A549 (cell line): ENCODE data around the gene GPD2. TPM values are rescaled to one million over a fixed set of nuclear protein-coding genes. Genes with fewer than 3 reads are reported as not detected.

ENCODE experiments used
- ATAC-seq, 2 experiments: fragments of 200-7000 bp in 1 of 2; fragments of >200 bp in 1 of 2; cut with Nextera tagmentation in 1 of 2; cut with Tn5 transposase in 1 of 2; 3 replicates each; pipeline versions ENCODE4 v1.8.0 to v1.9.1; 2018 to 2020; ENCODE audit warnings: mild to moderate bottlenecking in 1 of 2, moderate library complexity in 1 of 2
- CTCF ChIA-PET: fragments of 300-600 bp; sonication (Branson Sonifier 250); formaldehyde crosslinking; extraction: SDS; loops from one replicate; lab custom pipeline; 2021; ENCODE audit warnings: antibody characterized with exemption, inconsistent platforms; lab: Yijun Ruan, JAX
- POLR2A ChIA-PET: fragments of 350-600 bp; formaldehyde crosslinking; extraction: SDS; loops from one replicate; lab custom pipeline; 2021; ENCODE audit warnings: antibody characterized with exemption, inconsistent platforms; lab: Yijun Ruan, JAX
- DNase-seq, 2 experiments: peaks; one replicate each; pipeline versions ENCODE4 v3.0.0 to v3.0.0-alpha.2; 2011 to 2016; ENCODE audit warnings: low read depth in 1 of 2, low spot score in 1 of 2
- FAIRE-seq: peaks from 2 replicates; lab custom pipeline; 2011; peaks lifted over from hg19 to GRCh38; lab: Jason Lieb, UNC
- H3K27ac ChIP-seq, 2 experiments: fragments of >200 bp; sonication (Bioruptor Twin); formaldehyde crosslinking; 3 replicates each; pipeline ENCODE4 v1.5.1; 2016 to 2017
- H3K4me1 ChIP-seq: fragments of >200 bp; sonication (Bioruptor Twin); formaldehyde crosslinking; 3 replicates; pipeline ENCODE4 v1.6.1; 2016
- H3K4me2 ChIP-seq: fragments of >200 bp; sonication (Bioruptor Twin); formaldehyde crosslinking; 3 replicates; pipeline ENCODE4 v1.6.1; 2016
- H3K4me3 ChIP-seq: fragments of >200 bp; sonication (Bioruptor Twin); formaldehyde crosslinking; 3 replicates; pipeline ENCODE4 v1.5.1; 2016
- H3K9me3 ChIP-seq: fragments of >200 bp; sonication (Bioruptor Twin); formaldehyde crosslinking; 3 replicates; pipeline ENCODE4 v1.6.1; 2016
- CEBPB ChIP-seq, 2 experiments: fragments of >200 bp in 1 of 2; sonication (Bioruptor Twin) in 1 of 2; formaldehyde crosslinking in 1 of 2; IDR thresholded peaks; 2 replicates each; pipeline ENCODE4 v1.6.1; 2012 to 2016
- CHD4 ChIP-seq: fragments of 200-600 bp; sonication (generic); IDR thresholded peaks from 2 replicates; pipeline ENCODE4 v1.6.1; 2016; ENCODE audit warnings: antibody characterized with exemption, mild to moderate bottlenecking, borderline replicate concordance
- EHF ChIP-seq: fragments of 250-450 bp; sonication (Bioruptor Pico); IDR thresholded peaks from 2 replicates; pipeline ENCODE4 v1.5.0; 2020; ENCODE audit warnings: mild to moderate bottlenecking
- EHMT2 ChIP-seq: fragments of 200-600 bp; sonication (generic); IDR thresholded peaks from 2 replicates; pipeline ENCODE4 v1.6.1; 2016; ENCODE audit warnings: antibody characterized with exemption, low read depth, mild to moderate bottlenecking, moderate library complexity
- EP300 ChIP-seq, 2 experiments: fragments of >200 bp; sonication (Bioruptor Twin); formaldehyde crosslinking; IDR thresholded peaks; 2 replicates in 1 of 2; 3 replicates in 1 of 2; pipeline ENCODE4 v1.6.1; 2016 to 2017
- ESRRA ChIP-seq: fragments of 150-350 bp; IDR thresholded peaks from 2 replicates; pipeline ENCODE4 v1.6.1; 2014; ENCODE audit warnings: mild to moderate bottlenecking, low read length, borderline replicate concordance
- FOXS1 ChIP-seq: fragments of 250-450 bp; sonication (Bioruptor Pico); IDR thresholded peaks from 2 replicates; pipeline ENCODE4 v1.5.0; 2020; ENCODE audit warnings: mild to moderate bottlenecking, moderate library complexity
- GATA3 ChIP-seq: IDR thresholded peaks from 2 replicates; pipeline ENCODE4 v1.6.1; 2012; ENCODE audit warnings: borderline replicate concordance
- HDAC2 ChIP-seq: fragments of 200-600 bp; sonication (generic); IDR thresholded peaks from 2 replicates; pipeline ENCODE4 v1.6.1; 2016
- HEYL ChIP-seq: fragments of 250-450 bp; sonication (Bioruptor Pico); IDR thresholded peaks from 2 replicates; pipeline ENCODE4 v1.8.0; 2021; ENCODE audit warnings: mild to moderate bottlenecking, moderate library complexity
- HOXA7 ChIP-seq: fragments of 250-450 bp; sonication (Bioruptor Pico); IDR thresholded peaks from 2 replicates; pipeline ENCODE4 v1.5.0; 2020; ENCODE audit warnings: mild to moderate bottlenecking, moderate library complexity
- HOXB5 ChIP-seq: fragments of 250-450 bp; sonication (Bioruptor Pico); IDR thresholded peaks from 2 replicates; pipeline ENCODE4 v1.5.0; 2020; ENCODE audit warnings: mild to moderate bottlenecking, moderate library complexity
- JUN ChIP-seq, 2 experiments: fragments of >200 bp; sonication (Bioruptor Twin); formaldehyde crosslinking; IDR thresholded peaks; 2 replicates in 1 of 2; 3 replicates in 1 of 2; pipeline ENCODE4 v1.6.1; 2016 to 2017
- JUNB ChIP-seq: fragments of >200 bp; sonication (Bioruptor Twin); formaldehyde crosslinking; IDR thresholded peaks from 2 replicates; pipeline ENCODE4 v1.6.1; 2016
- MYC ChIP-seq: IDR thresholded peaks from 2 replicates; pipeline ENCODE4 v1.6.1; 2012; ENCODE audit warnings: mild to moderate bottlenecking, inconsistent platforms, low read length, improper control_type of control experiment, borderline replicate concordance
- NR3C1 ChIP-seq: fragments of >200 bp; sonication (Bioruptor Twin); formaldehyde crosslinking; IDR thresholded peaks from 3 replicates; pipeline ENCODE4 v1.6.1; 2017
- PHF8 ChIP-seq: fragments of 200-600 bp; sonication (generic); IDR thresholded peaks from 2 replicates; pipeline ENCODE4 v1.6.1; 2016; ENCODE audit warnings: low read depth, mild to moderate bottlenecking, antibody characterized with exemption, moderate library complexity, borderline replicate concordance
- POLR2AphosphoS2 ChIP-seq: conservative IDR thresholded peaks from 2 replicates; pipeline ENCODE4 v1.6.1; 2012; ENCODE audit warnings: low read length, improper control_type of control experiment, inconsistent platforms
- RARB ChIP-seq: fragments of 250-450 bp; sonication (Bioruptor Pico); IDR thresholded peaks from 2 replicates; pipeline ENCODE4 v1.8.0; 2021; ENCODE audit warnings: mild to moderate bottlenecking, moderate library complexity
- RFX5 ChIP-seq: fragments of 450-650 bp; IDR thresholded peaks from 2 replicates; pipeline ENCODE4 v1.7.1; 2014; ENCODE audit warnings: antibody characterized with exemption, mild to moderate bottlenecking, moderate library complexity
- SMC3 ChIP-seq: fragments of >200 bp; sonication (Bioruptor Twin); formaldehyde crosslinking; IDR thresholded peaks from 3 replicates; pipeline ENCODE4 v1.6.1; 2018; ENCODE audit warnings: inconsistent platforms
- ZC3H11A ChIP-seq: fragments of 450-650 bp; IDR thresholded peaks from 2 replicates; pipeline ENCODE4 v1.6.1; 2014; ENCODE audit warnings: antibody characterized with exemption, mild to moderate bottlenecking
- ZFP36 ChIP-seq: fragments of 450-650 bp; IDR thresholded peaks from 2 replicates; pipeline ENCODE4 v1.6.1; 2014; ENCODE audit warnings: borderline replicate concordance; ENCODE audit not compliant: partially characterized antibody
- ZNF302 ChIP-seq: fragments of 250-450 bp; sonication (Bioruptor Pico); IDR thresholded peaks from 2 replicates; pipeline ENCODE4 v1.9.0; 2021; ENCODE audit warnings: inconsistent platforms, mild to moderate bottlenecking, moderate library complexity
- WGBS: methylation state at CpG from one replicate; pipeline ENCODE4 v1.1.6; 2017; ENCODE audit errors: missing lambda C conversion rate; 5-methylcytosine and 5-hydroxymethylcytosine counted together
- polyA plus RNA-seq, 4 experiments: library from polyadenylated mRNA; depleted of rRNA in 3 of 4; stranded (reverse); fragments of >200 nt; fragmentation: RNase III in 1 of 4; extraction: RNeasy Plus Mini Kit Qiagen cat#74134 plus additional on column Dnase treatment in 1 of 4; gene quantifications; 2 replicates in 3 of 4; 3 replicates in 1 of 4; pipeline ENCODE4 v1.2.3, GENCODE V29; 2011 to 2017
- TF ChIP-seq, protein P1 (sequence below): fragments of >200 bp; sonication (Bioruptor Twin); formaldehyde crosslinking; IDR thresholded peaks from 3 replicates; pipeline ENCODE4 v1.6.1; 2016
- TF ChIP-seq, protein P2 (sequence below): fragments of 200-600 bp; sonication (generic); IDR thresholded peaks from 2 replicates; pipeline ENCODE4 v1.6.1; 2016; ENCODE audit warnings: antibody characterized with exemption, mild to moderate bottlenecking, moderate library complexity
- TF ChIP-seq, protein P3 (sequence below): fragments of >200 bp; sonication (Bioruptor Twin); formaldehyde crosslinking; IDR thresholded peaks from 3 replicates; pipeline ENCODE4 v1.5.1; 2016
- TF ChIP-seq, protein P4 (sequence below): IDR thresholded peaks from 2 replicates; pipeline ENCODE4 v1.6.1; 2012; ENCODE audit warnings: low read depth, borderline replicate concordance

Gene GPD2
- polyA plus RNA-seq, 2 of the 4 experiments (the other 2 are of a cell fraction), result 26.6 to 39.6 TPM

DNA sequence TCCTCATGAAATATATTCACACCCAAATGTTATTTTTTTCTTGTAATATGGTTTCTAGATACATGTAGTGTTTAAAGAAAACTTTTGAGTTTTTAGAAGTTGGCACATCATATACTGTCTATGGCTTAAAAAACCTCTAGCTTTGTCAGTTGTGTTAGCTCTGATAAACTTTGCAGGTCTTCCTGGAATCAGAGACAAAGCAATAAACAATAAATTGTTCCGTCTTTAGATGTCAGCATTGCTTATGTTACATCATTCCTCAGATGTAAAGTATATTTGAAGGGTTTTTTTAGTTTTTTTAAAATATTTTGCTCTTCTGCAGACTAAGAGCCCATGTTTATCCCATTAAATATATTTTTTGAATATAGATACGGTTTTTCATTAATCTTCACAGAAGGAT lies 145.1 kb downstream of the GPD2 start:
- FAIRE-seq (no peak), DNase-seq (no peak)
- CTCF ChIA-PET, result no interaction called here
- no peak overlapping the region for H3K4me2 ChIP-seq
- H3K9me3 ChIP-seq, result no peaks in the 10 kb centered on the region
- H3K4me3 ChIP-seq, result no peak overlapping the region
- H3K4me1 ChIP-seq, result no peaks in the 10 kb centered on the region
- POLR2A ChIA-PET, result interaction anchor here (1.3 kb wide), 1 partner anchor 247 kb away, joined by 3 read pairs; no protein-coding TSS in a partner anchor
- TF ChIP-seq HDAC2, result no peak
- TF ChIP-seq HOXA7, result no peak
- TF ChIP-seq, all 56 proteins: peak for 0
- no peak overlapping the region for H3K27ac ChIP-seq
- WGBS, result 90% methylated on average over 2 of the region's 2 CpGs
- no peak for ATAC-seq

DNA sequence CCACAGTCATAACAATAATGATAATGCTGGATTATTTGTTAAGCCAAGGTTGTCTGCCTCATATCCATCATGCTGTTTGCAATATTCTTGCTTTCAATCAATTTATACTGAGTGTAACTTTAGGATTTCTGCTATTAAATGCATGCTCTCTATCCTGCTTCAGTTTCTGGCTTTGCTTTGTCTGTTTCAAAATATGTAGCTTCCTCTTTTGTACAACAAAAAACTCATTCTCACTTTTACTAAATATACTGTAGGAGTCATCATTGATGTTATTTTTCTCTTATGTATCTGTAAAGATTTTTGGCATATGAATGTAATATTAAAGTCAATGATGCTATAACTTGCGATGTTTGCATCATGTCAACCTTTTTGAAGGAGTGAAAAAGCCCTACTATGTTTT lies 149.3 kb downstream of the GPD2 start:
- TF ChIP-seq MYC (no peak), EHF (no peak), POLR2AphosphoS2 (no peak), HOXB5 (CRISPR knock-in tag) (no peak), CEBPB (IDR thresholded peaks at IDR 0.05) (no peak), GATA3 (no peak), JUN (IDR thresholded peaks at IDR 0.05) (no peak), RARB (CRISPR knock-in tag) (no peak), CHD4 (no peak)
- TF ChIP-seq, protein P1, sequence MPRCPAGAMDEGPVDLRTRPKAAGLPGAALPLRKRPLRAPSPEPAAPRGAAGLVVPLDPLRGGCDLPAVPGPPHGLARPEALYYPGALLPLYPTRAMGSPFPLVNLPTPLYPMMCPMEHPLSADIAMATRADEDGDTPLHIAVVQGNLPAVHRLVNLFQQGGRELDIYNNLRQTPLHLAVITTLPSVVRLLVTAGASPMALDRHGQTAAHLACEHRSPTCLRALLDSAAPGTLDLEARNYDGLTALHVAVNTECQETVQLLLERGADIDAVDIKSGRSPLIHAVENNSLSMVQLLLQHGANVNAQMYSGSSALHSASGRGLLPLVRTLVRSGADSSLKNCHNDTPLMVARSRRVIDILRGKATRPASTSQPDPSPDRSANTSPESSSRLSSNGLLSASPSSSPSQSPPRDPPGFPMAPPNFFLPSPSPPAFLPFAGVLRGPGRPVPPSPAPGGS, result no peak
- TF ChIP-seq, protein P2, sequence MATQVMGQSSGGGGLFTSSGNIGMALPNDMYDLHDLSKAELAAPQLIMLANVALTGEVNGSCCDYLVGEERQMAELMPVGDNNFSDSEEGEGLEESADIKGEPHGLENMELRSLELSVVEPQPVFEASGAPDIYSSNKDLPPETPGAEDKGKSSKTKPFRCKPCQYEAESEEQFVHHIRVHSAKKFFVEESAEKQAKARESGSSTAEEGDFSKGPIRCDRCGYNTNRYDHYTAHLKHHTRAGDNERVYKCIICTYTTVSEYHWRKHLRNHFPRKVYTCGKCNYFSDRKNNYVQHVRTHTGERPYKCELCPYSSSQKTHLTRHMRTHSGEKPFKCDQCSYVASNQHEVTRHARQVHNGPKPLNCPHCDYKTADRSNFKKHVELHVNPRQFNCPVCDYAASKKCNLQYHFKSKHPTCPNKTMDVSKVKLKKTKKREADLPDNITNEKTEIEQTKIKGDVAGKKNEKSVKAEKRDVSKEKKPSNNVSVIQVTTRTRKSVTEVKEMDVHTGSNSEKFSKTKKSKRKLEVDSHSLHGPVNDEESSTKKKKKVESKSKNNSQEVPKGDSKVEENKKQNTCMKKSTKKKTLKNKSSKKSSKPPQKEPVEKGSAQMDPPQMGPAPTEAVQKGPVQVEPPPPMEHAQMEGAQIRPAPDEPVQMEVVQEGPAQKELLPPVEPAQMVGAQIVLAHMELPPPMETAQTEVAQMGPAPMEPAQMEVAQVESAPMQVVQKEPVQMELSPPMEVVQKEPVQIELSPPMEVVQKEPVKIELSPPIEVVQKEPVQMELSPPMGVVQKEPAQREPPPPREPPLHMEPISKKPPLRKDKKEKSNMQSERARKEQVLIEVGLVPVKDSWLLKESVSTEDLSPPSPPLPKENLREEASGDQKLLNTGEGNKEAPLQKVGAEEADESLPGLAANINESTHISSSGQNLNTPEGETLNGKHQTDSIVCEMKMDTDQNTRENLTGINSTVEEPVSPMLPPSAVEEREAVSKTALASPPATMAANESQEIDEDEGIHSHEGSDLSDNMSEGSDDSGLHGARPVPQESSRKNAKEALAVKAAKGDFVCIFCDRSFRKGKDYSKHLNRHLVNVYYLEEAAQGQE, result no peak
- TF ChIP-seq, protein P3, sequence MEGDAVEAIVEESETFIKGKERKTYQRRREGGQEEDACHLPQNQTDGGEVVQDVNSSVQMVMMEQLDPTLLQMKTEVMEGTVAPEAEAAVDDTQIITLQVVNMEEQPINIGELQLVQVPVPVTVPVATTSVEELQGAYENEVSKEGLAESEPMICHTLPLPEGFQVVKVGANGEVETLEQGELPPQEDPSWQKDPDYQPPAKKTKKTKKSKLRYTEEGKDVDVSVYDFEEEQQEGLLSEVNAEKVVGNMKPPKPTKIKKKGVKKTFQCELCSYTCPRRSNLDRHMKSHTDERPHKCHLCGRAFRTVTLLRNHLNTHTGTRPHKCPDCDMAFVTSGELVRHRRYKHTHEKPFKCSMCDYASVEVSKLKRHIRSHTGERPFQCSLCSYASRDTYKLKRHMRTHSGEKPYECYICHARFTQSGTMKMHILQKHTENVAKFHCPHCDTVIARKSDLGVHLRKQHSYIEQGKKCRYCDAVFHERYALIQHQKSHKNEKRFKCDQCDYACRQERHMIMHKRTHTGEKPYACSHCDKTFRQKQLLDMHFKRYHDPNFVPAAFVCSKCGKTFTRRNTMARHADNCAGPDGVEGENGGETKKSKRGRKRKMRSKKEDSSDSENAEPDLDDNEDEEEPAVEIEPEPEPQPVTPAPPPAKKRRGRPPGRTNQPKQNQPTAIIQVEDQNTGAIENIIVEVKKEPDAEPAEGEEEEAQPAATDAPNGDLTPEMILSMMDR, result no peak
- no peak for ATAC-seq
- no peak overlapping the region for H3K27ac ChIP-seq
- no peak overlapping the region for H3K4me3 ChIP-seq
- DNase-seq, result no peak
- H3K4me1 ChIP-seq, result no peaks in the 10 kb centered on the region
- POLR2A ChIA-PET, result no interaction called here
- FAIRE-seq, result no peak
- H3K9me3 ChIP-seq, result no peaks in the 10 kb centered on the region
- H3K4me2 ChIP-seq, result no peak overlapping the region
- WGBS, result 88% methylated on average over 1 of the region's 1 CpG
- CTCF ChIA-PET, result interaction anchor here (1.4 kb wide), 1 partner anchor 608 kb away, joined by 3 read pairs; no protein-coding TSS in a partner anchor

DNA sequence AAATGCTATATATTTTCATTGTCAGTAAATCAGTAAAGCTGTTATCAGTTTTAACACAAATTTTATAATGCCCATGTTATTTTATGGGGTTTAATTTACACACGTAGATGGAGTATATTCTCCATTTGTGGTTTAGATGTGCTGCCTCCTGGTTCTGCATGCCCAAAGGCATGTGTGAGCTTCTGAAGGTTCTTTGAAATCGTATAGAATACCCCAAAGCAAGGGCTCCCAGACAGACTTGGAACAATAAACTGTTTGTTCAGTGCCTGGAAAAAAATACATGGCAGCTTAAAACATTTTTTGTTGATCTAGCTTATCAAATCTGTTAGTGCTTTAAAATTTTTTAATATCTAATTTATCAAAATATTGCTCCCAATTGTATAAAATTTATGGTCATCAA lies 150.4 kb downstream of the GPD2 start:
- POLR2A ChIA-PET, result interaction anchor here (1.4 kb wide), 1 partner anchor 186 kb away, joined by 3 read pairs; no protein-coding TSS in a partner anchor
- no peak overlapping the region for H3K27ac ChIP-seq
- ATAC-seq (no peak), FAIRE-seq (no peak), DNase-seq (no peak)
- WGBS, result 83% methylated on average over 2 of the region's 2 CpGs
- no peaks in the 10 kb centered on the region for H3K4me1 ChIP-seq
- no peak overlapping the region for H3K4me3 ChIP-seq
- H3K4me2 ChIP-seq, result no peak overlapping the region
- TF ChIP-seq ZC3H11A (no peak), FOXS1 (CRISPR knock-in tag) (no peak), JUN (IDR thresholded peaks at IDR 0.05) (no peak), ZFP36 (no peak), RFX5 (no peak), NR3C1 (no peak), EP300 (IDR thresholded peaks at IDR 0.05) (no peak), JUNB (no peak), ZNF302 (CRISPR knock-in tag) (no peak), PHF8 (no peak), EHF (no peak), HEYL (no peak), EHMT2 (no peak), MYC (no peak), ESRRA (no peak), SMC3 (no peak)
- TF ChIP-seq, protein P4, sequence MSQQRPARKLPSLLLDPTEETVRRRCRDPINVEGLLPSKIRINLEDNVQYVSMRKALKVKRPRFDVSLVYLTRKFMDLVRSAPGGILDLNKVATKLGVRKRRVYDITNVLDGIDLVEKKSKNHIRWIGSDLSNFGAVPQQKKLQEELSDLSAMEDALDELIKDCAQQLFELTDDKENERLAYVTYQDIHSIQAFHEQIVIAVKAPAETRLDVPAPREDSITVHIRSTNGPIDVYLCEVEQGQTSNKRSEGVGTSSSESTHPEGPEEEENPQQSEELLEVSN, result no peak
- no peaks in the 10 kb centered on the region for H3K9me3 ChIP-seq
- CTCF ChIA-PET, result interaction anchor here (0.9 to 4.8 kb wide), 3 partner anchors 9 to 607 kb away, joined by 3 to 37 read pairs (median 3); no protein-coding TSS in a partner anchor
